Vagina (tissue), 2 donors: Measurements from ENCODE around the gene SNX24. TPM values are rescaled to one million over a fixed set of nuclear protein-coding genes. Genes with fewer than 3 reads are reported as not detected.

ENCODE experiments used
- DNase-seq, 2 donors: peaks; one replicate each; pipeline ENCODE4 v3.0.0-alpha.2; 2017; ENCODE audit errors: extremely low spot score in 2 of 2
- H3K27ac ChIP-seq: fragments of 200-600 bp; sonication (generic); one replicate; pipeline ENCODE4 v1.5.1; 2019
- H3K27me3 ChIP-seq: fragments of 200-600 bp; sonication (generic); one replicate; pipeline ENCODE4 v1.5.1; 2019
- H3K36me3 ChIP-seq, 2 donors: fragments of 200-600 bp; sonication (generic); one replicate each; pipeline ENCODE4 v1.5.1; 2017 to 2019
- H3K4me1 ChIP-seq: fragments of 200-600 bp; sonication (generic); one replicate; pipeline ENCODE4 v1.5.1; 2019
- H3K4me3 ChIP-seq, 2 donors: fragments of 200-600 bp; sonication (generic); 1 replicate in 1 of 2; 2 replicates in 1 of 2; pipeline ENCODE4 v1.5.1; 2016 to 2019
- H3K9me3 ChIP-seq: fragments of 200-600 bp; sonication (generic); one replicate; pipeline ENCODE4 v1.5.1; 2019
- CTCF ChIP-seq, 3 experiments: fragments of 450-650 bp in 2 of 3; fragments of 200-600 bp in 1 of 3; sonication (generic) in 1 of 3; IDR thresholded peaks; one replicate each; pipeline ENCODE4 v1.5.1; 2017 to 2019; ENCODE audit warnings: antibody characterized with exemption in 3 of 3, mild to moderate bottlenecking in 2 of 3, moderate library complexity in 2 of 3
- POLR2A ChIP-seq, 2 donors: fragments of 450-650 bp; IDR thresholded peaks; one replicate each; pipeline ENCODE4 v1.6.1; 2017; ENCODE audit warnings: antibody characterized with exemption in 2 of 2, mild to moderate bottlenecking in 2 of 2, moderate library complexity in 2 of 2
- POLR2AphosphoS5 ChIP-seq, 2 donors: sonication (generic); formaldehyde crosslinking; IDR thresholded peaks; one replicate each; pipeline ENCODE4 v1.9.0; 2017; ENCODE audit warnings: antibody characterized with exemption in 2 of 2, mild to moderate bottlenecking in 2 of 2, low read depth in 1 of 2; ENCODE audit not compliant: insufficient read depth in 1 of 2
- intact Hi-C: fragments of 100-400 bp; cut with DNase I; formaldehyde crosslinking; loops from one replicate; pipeline ENCODE4 v1.15.1; 2023
- total RNA-seq: library from RNA; depleted of rRNA; stranded (reverse); fragments of >200 nt; gene quantifications from one replicate; pipeline ENCODE4 v1.2.3, GENCODE V29; 2016

The SNX24 gene
- total RNA-seq, 1 donor from 2014 or later: 19.4 TPM

DNA sequence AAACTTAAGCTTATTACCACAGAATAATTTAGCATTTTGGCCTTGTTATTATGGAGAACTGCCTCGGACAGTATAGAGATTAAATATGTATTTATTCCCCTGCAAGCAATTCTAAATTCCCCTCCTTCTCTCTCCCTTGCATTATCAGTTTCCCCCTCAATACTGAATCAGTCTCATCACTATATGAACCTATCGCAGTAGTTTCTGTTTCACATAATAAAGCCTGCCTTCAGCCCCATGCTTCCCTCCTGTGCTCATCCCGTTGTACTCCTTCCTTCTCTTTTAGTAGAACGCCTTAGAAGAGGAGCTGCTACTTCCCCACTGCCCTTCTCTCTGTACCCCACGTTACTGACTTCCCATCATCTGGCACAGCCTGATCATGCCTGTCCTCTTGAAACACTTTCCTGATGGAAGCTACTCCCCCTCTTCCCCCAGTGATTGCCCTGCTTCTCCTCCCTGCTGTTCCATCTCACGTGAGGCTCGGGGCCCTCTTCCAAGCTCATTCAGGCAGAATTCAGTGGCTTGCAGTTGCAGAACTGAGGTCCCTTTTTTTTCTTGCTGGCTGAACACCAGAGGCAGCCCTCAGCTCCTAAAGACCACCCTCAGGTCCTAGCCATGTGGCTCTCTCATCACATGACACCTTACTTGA lies 97.8 kb downstream of the SNX24 start:
- no peak for DNase-seq
- Histone ChIP-seq H3K27me3 (no peaks in the 10 kb centered on the region), H3K9me3 (no peaks in the 10 kb centered on the region), H3K27ac (no peak overlapping the region), H3K4me3 (no peak overlapping the region), H3K4me1 (peaks cover 9% of the 10 kb centered on the region), H3K36me3 (no peaks in the 10 kb centered on the region)
- intact Hi-C loops: no loop called here
- TF ChIP-seq POLR2AphosphoS5 (IDR thresholded peaks at IDR 0.05; ENCODE audit: insufficient read depth in 1 of 2, low read depth in 1 of 2): no peak
- no peak for TF ChIP-seq POLR2A (IDR thresholded peaks at IDR 0.05)
- TF ChIP-seq CTCF (IDR thresholded peaks at IDR 0.05): no peak

GRCh38 chr5:122944051-122944450 lies 98.6 kb downstream of the SNX24 start:
- no peaks in the 10 kb centered on the region for H3K27me3 ChIP-seq
- intact Hi-C loops: no loop called here
- peaks cover 6% of the 10 kb centered on the region for H3K4me1 ChIP-seq

DNA sequence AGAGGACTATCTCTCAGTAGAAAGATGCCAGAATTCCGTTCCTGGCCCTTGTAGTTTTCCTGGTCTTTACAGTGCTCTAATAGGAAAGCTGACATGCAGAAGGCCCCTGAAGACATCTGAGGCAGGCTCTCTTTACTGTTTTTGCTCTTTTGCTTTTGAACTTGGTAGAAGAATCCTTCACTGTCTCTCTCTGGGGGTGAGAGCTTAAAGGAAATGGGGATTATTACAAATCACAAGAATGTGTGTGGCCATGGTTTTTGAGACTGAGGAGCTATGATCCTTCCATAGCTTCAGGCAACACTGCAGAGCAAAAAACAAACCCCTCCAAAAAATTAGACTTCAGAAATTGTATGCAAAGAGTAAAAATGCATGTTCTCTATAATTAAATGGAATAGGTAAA lies 102.0 kb downstream of the SNX24 start:
- Histone ChIP-seq H3K4me1 (peaks cover 3% of the 10 kb centered on the region), H3K9me3 (no peaks in the 10 kb centered on the region), H3K27ac (no peak overlapping the region), H3K36me3 (no peaks in the 10 kb centered on the region), H3K27me3 (no peaks in the 10 kb centered on the region), H3K4me3 (no peak overlapping the region)
- DNase-seq: no peak
- TF ChIP-seq POLR2A (IDR thresholded peaks at IDR 0.05): no peak
- TF ChIP-seq CTCF (IDR thresholded peaks at IDR 0.05): no peak
- TF ChIP-seq POLR2AphosphoS5 (IDR thresholded peaks at IDR 0.05; ENCODE audit: insufficient read depth in 1 of 2, low read depth in 1 of 2): no peak
- intact Hi-C loops: no loop called here

More at GRCh38 chr5:122944051-122944450, 98.6 kb downstream of the SNX24 start:
- Histone ChIP-seq H3K36me3 (no peaks in the 10 kb centered on the region), H3K27ac (no peak overlapping the region), H3K4me3 (no peak overlapping the region), H3K9me3 (no peaks in the 10 kb centered on the region)
- TF ChIP-seq CTCF (IDR thresholded peaks at IDR 0.05) (no peak), POLR2A (IDR thresholded peaks at IDR 0.05) (no peak), POLR2AphosphoS5 (IDR thresholded peaks at IDR 0.05; ENCODE audit: insufficient read depth in 1 of 2, low read depth in 1 of 2) (no peak)
- no peak for DNase-seq

DNA sequence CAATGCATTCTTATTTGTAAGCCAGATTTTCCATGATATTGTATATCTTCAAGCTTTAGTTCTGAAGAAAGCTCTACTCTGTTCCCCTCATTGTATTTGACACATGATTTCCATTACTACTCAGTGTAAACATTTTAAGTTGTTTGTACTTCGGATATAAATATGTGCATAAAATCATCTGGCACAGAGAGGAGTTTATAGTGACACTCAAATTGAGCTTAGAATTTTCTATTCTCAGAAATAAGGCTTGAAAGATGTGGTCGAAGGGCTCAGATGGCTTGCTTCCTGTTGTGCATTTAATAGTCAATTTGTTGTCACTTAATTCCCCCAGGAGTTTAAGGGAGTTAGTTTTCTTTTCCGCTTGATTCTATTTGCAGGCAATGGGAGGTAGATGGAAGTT lies 102.4 kb downstream of the SNX24 start:
- H3K36me3 ChIP-seq: no peaks in the 10 kb centered on the region
- DNase-seq: no peak
- no peak overlapping the region for H3K4me3 ChIP-seq
- H3K27me3 ChIP-seq: no peaks in the 10 kb centered on the region
- no peaks in the 10 kb centered on the region for H3K9me3 ChIP-seq
- intact Hi-C loops: no loop called here
- H3K4me1 ChIP-seq: no peaks in the 10 kb centered on the region
- no peak overlapping the region for H3K27ac ChIP-seq
- TF ChIP-seq CTCF (IDR thresholded peaks at IDR 0.05) (no peak), POLR2A (IDR thresholded peaks at IDR 0.05) (no peak), POLR2AphosphoS5 (IDR thresholded peaks at IDR 0.05; ENCODE audit: insufficient read depth in 1 of 2, low read depth in 1 of 2) (no peak)

GRCh38 chr5:122948319-122948718 lies 102.9 kb downstream of the SNX24 start:
- TF ChIP-seq CTCF (IDR thresholded peaks at IDR 0.05) (no peak), POLR2AphosphoS5 (IDR thresholded peaks at IDR 0.05; ENCODE audit: insufficient read depth in 1 of 2, low read depth in 1 of 2) (no peak), POLR2A (IDR thresholded peaks at IDR 0.05) (no peak)

More at GRCh38 chr5:122948319-122948718, 102.9 kb downstream of the SNX24 start:
- H3K36me3 ChIP-seq: no peaks in the 10 kb centered on the region
- no peak for DNase-seq
- intact Hi-C loops: no loop called here
- no peaks in the 10 kb centered on the region for H3K27me3 ChIP-seq
- H3K27ac ChIP-seq: no peak overlapping the region
- no peaks in the 10 kb centered on the region for H3K9me3 ChIP-seq
- no peaks in the 10 kb centered on the region for H3K4me1 ChIP-seq
- H3K4me3 ChIP-seq: no peak overlapping the region
